SK-N-SH treated with all-trans-retinoic acid at 6 μM for 48 hours (cell line): ENCODE results near the gene MS4A18.

Experiments
- ATAC-seq: fragments of 200-7000 bp; cut with Tn5 transposase; 3 replicates; pipeline ENCODE4 v1.9.1; 2020; ENCODE audit warnings: mild to moderate bottlenecking, moderate library complexity
- ARNTL ChIP-seq: fragments of 450-650 bp; formaldehyde crosslinking; IDR thresholded peaks from 2 replicates; pipeline ENCODE4 v1.5.0; 2020; ENCODE audit warnings: low read depth, mild to moderate bottlenecking, moderate library complexity, borderline replicate concordance
- BACH2 ChIP-seq: fragments of 250-450 bp; sonication (Bioruptor Pico); IDR thresholded peaks from 2 replicates; pipeline ENCODE4 v1.9.0; 2021; ENCODE audit warnings: mild to moderate bottlenecking, borderline replicate concordance
- CSDC2 ChIP-seq: fragments of 250-450 bp; sonication (Bioruptor Pico); IDR thresholded peaks from 2 replicates; pipeline ENCODE4 v1.5.0; 2020; ENCODE audit warnings: mild to moderate bottlenecking, moderate library complexity
- CSRNP3 ChIP-seq: fragments of 250-450 bp; sonication (Bioruptor Pico); IDR thresholded peaks from 2 replicates; pipeline ENCODE4 v1.5.1; 2021; ENCODE audit warnings: mild to moderate bottlenecking, moderate library complexity
- ESRRG ChIP-seq: fragments of 250-450 bp; sonication (Bioruptor Pico); IDR thresholded peaks from 2 replicates; pipeline ENCODE4 v1.6.1; 2021; ENCODE audit warnings: mild to moderate bottlenecking
- GLIS3 ChIP-seq: fragments of 250-450 bp; sonication (Bioruptor Pico); IDR thresholded peaks from 2 replicates; pipeline ENCODE4 v1.5.0; 2020; ENCODE audit warnings: mild to moderate bottlenecking, moderate library complexity
- ISL1 ChIP-seq: fragments of 250-450 bp; sonication (Bioruptor Pico); IDR thresholded peaks from 2 replicates; pipeline ENCODE4 v2.1.2; 2022; ENCODE audit warnings: mild to moderate bottlenecking, moderate library complexity
- PPARA ChIP-seq: fragments of 250-450 bp; sonication (Bioruptor Pico); IDR thresholded peaks from 2 replicates; pipeline ENCODE4 v1.5.0; 2020; ENCODE audit warnings: mild to moderate bottlenecking, borderline replicate concordance
- RARB ChIP-seq: fragments of 250-450 bp; sonication (Bioruptor Pico); IDR thresholded peaks from 2 replicates; pipeline ENCODE4 v1.8.0; 2021; ENCODE audit warnings: mild to moderate bottlenecking, moderate library complexity
- SNAI2 ChIP-seq: fragments of 250-450 bp; sonication (Bioruptor Pico); IDR thresholded peaks from 2 replicates; pipeline ENCODE4 v1.5.0; 2020; ENCODE audit warnings: mild to moderate bottlenecking, moderate library complexity
- TCF4 ChIP-seq: fragments of 250-450 bp; sonication (Bioruptor Pico); IDR thresholded peaks from 2 replicates; pipeline ENCODE4 v1.8.0; 2021; ENCODE audit warnings: mild to moderate bottlenecking, moderate library complexity, borderline replicate concordance
- TOX ChIP-seq: fragments of 250-450 bp; sonication (Bioruptor Pico); IDR thresholded peaks from 2 replicates; pipeline ENCODE4 v1.8.0; 2021; ENCODE audit warnings: mild to moderate bottlenecking, moderate library complexity, borderline replicate concordance
- ZC3H10 ChIP-seq: fragments of 250-450 bp; sonication (Bioruptor Pico); IDR thresholded peaks from 2 replicates; pipeline ENCODE4 v1.5.1; 2021; ENCODE audit warnings: mild to moderate bottlenecking, moderate library complexity
- ZNF565 ChIP-seq: fragments of 450-650 bp; formaldehyde crosslinking; conservative IDR thresholded peaks from 2 replicates; pipeline ENCODE4 v1.5.0; 2020; ENCODE audit warnings: low read depth, mild to moderate bottlenecking, moderate library complexity
- ZNF70 ChIP-seq: fragments of 450-650 bp; formaldehyde crosslinking; IDR thresholded peaks from 2 replicates; pipeline ENCODE4 v1.5.0; 2020; ENCODE audit warnings: mild to moderate bottlenecking, moderate library complexity
- ZNF8 ChIP-seq: fragments of 450-650 bp; formaldehyde crosslinking; IDR thresholded peaks from 2 replicates; pipeline ENCODE4 v1.5.0; 2020; ENCODE audit warnings: mild to moderate bottlenecking, moderate library complexity
- TF ChIP-seq, protein P1 (sequence below): fragments of 250-450 bp; sonication (Bioruptor Pico); IDR thresholded peaks from 2 replicates; pipeline ENCODE4 v1.5.0; 2020; ENCODE audit warnings: mild to moderate bottlenecking, moderate library complexity
- TF ChIP-seq, protein P2 (sequence below): fragments of 250-450 bp; sonication (Bioruptor Pico); IDR thresholded peaks from 2 replicates; pipeline ENCODE4 v1.5.1; 2020; ENCODE audit warnings: low read depth, mild to moderate bottlenecking, moderate library complexity
- TF ChIP-seq, protein P3 (sequence below): fragments of 250-450 bp; sonication (Bioruptor Pico); IDR thresholded peaks from 2 replicates; pipeline ENCODE4 v1.8.0; 2021; ENCODE audit warnings: low read depth, mild to moderate bottlenecking, moderate library complexity, borderline replicate concordance

The MS4A18 gene

GRCh38 chr11:60720460-60720859, 4.1 kb upstream of the MS4A18 start (continued):
- TF ChIP-seq CSRNP3 (no peak), ZNF565 (no peak)

- ATAC-seq = no peak
Measured at GRCh38 chr11:60725592-60725991, 1.1 kb downstream of the MS4A18 start.

DNA sequence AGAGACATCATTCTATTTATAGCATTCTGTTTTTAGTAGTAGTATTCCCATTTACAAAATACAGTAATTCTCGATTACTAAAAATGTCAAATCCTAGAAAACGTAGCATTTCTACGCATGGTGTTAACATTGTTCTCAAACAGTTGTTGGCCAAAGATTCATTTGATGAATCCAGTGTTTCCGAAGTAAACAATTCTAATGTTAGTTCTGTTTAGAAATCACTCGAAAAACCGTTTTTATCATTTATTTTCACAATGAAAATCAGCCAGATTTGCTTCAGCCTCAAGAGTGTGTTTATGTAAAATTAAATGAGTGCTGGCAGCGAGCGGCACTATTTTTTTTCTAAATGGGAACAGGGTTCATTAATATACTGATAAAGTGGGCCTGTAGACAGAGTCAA, 7.1 kb downstream of the MS4A18 start:
- no peak for ATAC-seq
- TF ChIP-seq ESRRG (CRISPR knock-in tag) (no peak), ZNF565 (no peak), ZC3H10 (CRISPR knock-in tag) (no peak), TCF4 (CRISPR knock-in tag) (no peak), ZNF8 (CRISPR knock-in tag) (no peak), BACH2 (CRISPR knock-in tag) (no peak), GLIS3 (CRISPR knock-in tag) (no peak), TOX (CRISPR knock-in tag) (no peak), PPARA (CRISPR knock-in tag) (no peak), ARNTL (CRISPR knock-in tag) (no peak), CSDC2 (CRISPR knock-in tag) (no peak), ISL1 (no peak), RARB (CRISPR knock-in tag) (no peak), SNAI2 (no peak), CSRNP3 (no peak), ZNF70 (CRISPR knock-in tag) (no peak)
- TF ChIP-seq, protein P1, sequence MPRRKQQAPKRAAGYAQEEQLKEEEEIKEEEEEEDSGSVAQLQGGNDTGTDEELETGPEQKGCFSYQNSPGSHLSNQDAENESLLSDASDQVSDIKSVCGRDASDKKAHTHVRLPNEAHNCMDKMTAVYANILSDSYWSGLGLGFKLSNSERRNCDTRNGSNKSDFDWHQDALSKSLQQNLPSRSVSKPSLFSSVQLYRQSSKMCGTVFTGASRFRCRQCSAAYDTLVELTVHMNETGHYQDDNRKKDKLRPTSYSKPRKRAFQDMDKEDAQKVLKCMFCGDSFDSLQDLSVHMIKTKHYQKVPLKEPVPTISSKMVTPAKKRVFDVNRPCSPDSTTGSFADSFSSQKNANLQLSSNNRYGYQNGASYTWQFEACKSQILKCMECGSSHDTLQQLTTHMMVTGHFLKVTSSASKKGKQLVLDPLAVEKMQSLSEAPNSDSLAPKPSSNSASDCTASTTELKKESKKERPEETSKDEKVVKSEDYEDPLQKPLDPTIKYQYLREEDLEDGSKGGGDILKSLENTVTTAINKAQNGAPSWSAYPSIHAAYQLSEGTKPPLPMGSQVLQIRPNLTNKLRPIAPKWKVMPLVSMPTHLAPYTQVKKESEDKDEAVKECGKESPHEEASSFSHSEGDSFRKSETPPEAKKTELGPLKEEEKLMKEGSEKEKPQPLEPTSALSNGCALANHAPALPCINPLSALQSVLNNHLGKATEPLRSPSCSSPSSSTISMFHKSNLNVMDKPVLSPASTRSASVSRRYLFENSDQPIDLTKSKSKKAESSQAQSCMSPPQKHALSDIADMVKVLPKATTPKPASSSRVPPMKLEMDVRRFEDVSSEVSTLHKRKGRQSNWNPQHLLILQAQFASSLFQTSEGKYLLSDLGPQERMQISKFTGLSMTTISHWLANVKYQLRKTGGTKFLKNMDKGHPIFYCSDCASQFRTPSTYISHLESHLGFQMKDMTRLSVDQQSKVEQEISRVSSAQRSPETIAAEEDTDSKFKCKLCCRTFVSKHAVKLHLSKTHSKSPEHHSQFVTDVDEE = no peak
- TF ChIP-seq, protein P2, sequence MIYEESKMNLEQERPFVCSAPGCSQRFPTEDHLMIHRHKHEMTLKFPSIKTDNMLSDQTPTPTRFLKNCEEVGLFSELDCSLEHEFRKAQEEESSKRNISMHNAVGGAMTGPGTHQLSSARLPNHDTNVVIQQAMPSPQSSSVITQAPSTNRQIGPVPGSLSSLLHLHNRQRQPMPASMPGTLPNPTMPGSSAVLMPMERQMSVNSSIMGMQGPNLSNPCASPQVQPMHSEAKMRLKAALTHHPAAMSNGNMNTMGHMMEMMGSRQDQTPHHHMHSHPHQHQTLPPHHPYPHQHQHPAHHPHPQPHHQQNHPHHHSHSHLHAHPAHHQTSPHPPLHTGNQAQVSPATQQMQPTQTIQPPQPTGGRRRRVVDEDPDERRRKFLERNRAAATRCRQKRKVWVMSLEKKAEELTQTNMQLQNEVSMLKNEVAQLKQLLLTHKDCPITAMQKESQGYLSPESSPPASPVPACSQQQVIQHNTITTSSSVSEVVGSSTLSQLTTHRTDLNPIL = no peak

More at GRCh38 chr11:60725592-60725991, 1.1 kb downstream of the MS4A18 start:
- no peak for TF ChIP-seq ESRRG (CRISPR knock-in tag)
- TF ChIP-seq, protein P3, sequence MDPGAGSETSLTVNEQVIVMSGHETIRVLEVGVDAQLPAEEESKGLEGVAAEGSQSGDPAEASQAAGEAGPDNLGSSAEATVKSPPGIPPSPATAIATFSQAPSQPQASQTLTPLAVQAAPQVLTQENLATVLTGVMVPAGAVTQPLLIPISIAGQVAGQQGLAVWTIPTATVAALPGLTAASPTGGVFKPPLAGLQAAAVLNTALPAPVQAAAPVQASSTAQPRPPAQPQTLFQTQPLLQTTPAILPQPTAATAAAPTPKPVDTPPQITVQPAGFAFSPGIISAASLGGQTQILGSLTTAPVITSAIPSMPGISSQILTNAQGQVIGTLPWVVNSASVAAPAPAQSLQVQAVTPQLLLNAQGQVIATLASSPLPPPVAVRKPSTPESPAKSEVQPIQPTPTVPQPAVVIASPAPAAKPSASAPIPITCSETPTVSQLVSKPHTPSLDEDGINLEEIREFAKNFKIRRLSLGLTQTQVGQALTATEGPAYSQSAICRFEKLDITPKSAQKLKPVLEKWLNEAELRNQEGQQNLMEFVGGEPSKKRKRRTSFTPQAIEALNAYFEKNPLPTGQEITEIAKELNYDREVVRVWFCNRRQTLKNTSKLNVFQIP (CRISPR knock-in tag) = no peak
- TF ChIP-seq, protein P1 = no peak
- TF ChIP-seq CSDC2 (CRISPR knock-in tag) = no peak
